Fibroblast of lung (primary cell): Measurements from ENCODE around the gene POLR2M.

Source experiments
- EZH2 ChIP-seq: IDR thresholded peaks from 2 replicates; pipeline ENCODE4 v1.5.1; 2012; ENCODE audit warnings: low read length, control low read depth, mild to moderate bottlenecking; ENCODE audit errors: missing control alignments
- TF ChIP-seq, protein P1 (sequence below), 2 donors: IDR thresholded peaks in 1 of 2; conservative IDR thresholded peaks in 1 of 2; 1 replicate in 1 of 2; 2 replicates in 1 of 2; pipeline ENCODE4 v1.5.1; 2011 to 2012; ENCODE audit warnings: low read length in 2 of 2, control low read depth in 1 of 2, inconsistent platforms in 1 of 2, low read depth in 1 of 2, mild to moderate bottlenecking in 1 of 2

DNA sequence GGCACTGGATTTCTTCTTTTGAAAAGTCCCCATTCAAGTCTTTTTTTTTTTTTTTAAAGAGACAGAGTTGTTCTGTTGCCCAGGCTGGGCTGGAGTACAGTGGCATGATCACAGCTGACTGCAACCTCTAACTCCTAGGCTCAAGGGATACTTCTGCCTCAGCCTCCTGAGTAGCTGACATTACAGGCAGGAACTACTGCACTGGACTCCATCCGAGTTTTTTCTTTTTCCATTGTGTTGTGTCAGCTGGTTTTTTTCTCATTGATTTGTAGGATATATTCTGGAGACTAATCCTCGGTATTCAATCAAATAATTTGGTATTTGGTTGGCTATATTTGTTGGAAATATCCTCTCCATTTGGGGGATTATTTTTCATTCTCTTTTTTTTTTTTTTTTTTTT lies 11.8 kb downstream of the POLR2M start:
- TF ChIP-seq, protein P1, sequence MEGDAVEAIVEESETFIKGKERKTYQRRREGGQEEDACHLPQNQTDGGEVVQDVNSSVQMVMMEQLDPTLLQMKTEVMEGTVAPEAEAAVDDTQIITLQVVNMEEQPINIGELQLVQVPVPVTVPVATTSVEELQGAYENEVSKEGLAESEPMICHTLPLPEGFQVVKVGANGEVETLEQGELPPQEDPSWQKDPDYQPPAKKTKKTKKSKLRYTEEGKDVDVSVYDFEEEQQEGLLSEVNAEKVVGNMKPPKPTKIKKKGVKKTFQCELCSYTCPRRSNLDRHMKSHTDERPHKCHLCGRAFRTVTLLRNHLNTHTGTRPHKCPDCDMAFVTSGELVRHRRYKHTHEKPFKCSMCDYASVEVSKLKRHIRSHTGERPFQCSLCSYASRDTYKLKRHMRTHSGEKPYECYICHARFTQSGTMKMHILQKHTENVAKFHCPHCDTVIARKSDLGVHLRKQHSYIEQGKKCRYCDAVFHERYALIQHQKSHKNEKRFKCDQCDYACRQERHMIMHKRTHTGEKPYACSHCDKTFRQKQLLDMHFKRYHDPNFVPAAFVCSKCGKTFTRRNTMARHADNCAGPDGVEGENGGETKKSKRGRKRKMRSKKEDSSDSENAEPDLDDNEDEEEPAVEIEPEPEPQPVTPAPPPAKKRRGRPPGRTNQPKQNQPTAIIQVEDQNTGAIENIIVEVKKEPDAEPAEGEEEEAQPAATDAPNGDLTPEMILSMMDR (conservative IDR thresholded peaks at IDR 0.05 in 1 of 2, IDR thresholded peaks at IDR 0.05 in 1 of 2; ENCODE audit: low read depth in 1 of 2, low read length in 2 of 2), result no peak
- no peak for TF ChIP-seq EZH2
